Loucy (cell line): ENCODE data around the gene VWC2L.

Experiments used
- H2AFZ ChIP-seq: fragments of 200-600 bp; sonication (generic); 2 replicates; pipeline ENCODE4 v1.6.0; 2016; ENCODE audit warnings: antibody characterized with exemption, mild to moderate bottlenecking, low read length, moderate library complexity
- H3F3A ChIP-seq: fragments of 200-600 bp; 2 replicates; pipeline ENCODE4 v1.6.0; 2016; ENCODE audit warnings: antibody characterized with exemption, low read depth, mild to moderate bottlenecking
- H3K27me3 ChIP-seq: fragments of 200-600 bp; sonication (generic); 2 replicates; pipeline ENCODE4 v1.6.1; 2014; ENCODE audit warnings: low read length, mild to moderate bottlenecking; ENCODE audit not compliant: insufficient read depth, poor library complexity, severe bottlenecking
- H3K36me3 ChIP-seq: fragments of 200-600 bp; sonication (generic); 2 replicates; pipeline ENCODE4 v1.6.1; 2016; ENCODE audit warnings: low read length; ENCODE audit not compliant: insufficient read depth
- H3K4me1 ChIP-seq: fragments of 200-600 bp; sonication (generic); 2 replicates; pipeline ENCODE4 v1.5.1; 2014; ENCODE audit warnings: low read length, mild to moderate bottlenecking; ENCODE audit not compliant: insufficient read depth, poor library complexity, severe bottlenecking
- H3K4me2 ChIP-seq: fragments of 200-600 bp; sonication (generic); 2 replicates; pipeline ENCODE4 v1.6.0; 2014; ENCODE audit warnings: antibody characterized with exemption, low read length, low read depth, mild to moderate bottlenecking; ENCODE audit not compliant: poor library complexity, severe bottlenecking
- H3K4me3 ChIP-seq: fragments of 200-600 bp; sonication (generic); 2 replicates; pipeline ENCODE4 v1.5.1; 2014; ENCODE audit warnings: low read length, mild to moderate bottlenecking, mixed read lengths; ENCODE audit not compliant: poor library complexity, severe bottlenecking
- H3K79me2 ChIP-seq: fragments of 200-600 bp; sonication (generic); 2 replicates; pipeline ENCODE4 v1.6.1; 2014; ENCODE audit warnings: low read length; ENCODE audit not compliant: insufficient read depth
- H3K9ac ChIP-seq: fragments of 200-600 bp; sonication (generic); 2 replicates; pipeline ENCODE4 v1.6.0; 2014; ENCODE audit warnings: mild to moderate bottlenecking, low read depth, low read length, moderate library complexity; ENCODE audit not compliant: poor library complexity, severe bottlenecking
- H3K9me2 ChIP-seq: fragments of 200-600 bp; sonication (generic); replicated peaks from 2 replicates; pipeline ENCODE4 v1.6.1; 2016; ENCODE audit warnings: low read depth, low read length, mixed read lengths
- H3K9me3 ChIP-seq: fragments of 200-600 bp; sonication (generic); 2 replicates; pipeline ENCODE4 v1.6.1; 2014; ENCODE audit warnings: mild to moderate bottlenecking, antibody characterized with exemption, low read length, low read depth; ENCODE audit not compliant: insufficient read depth
- H4K20me1 ChIP-seq: fragments of 200-600 bp; sonication (generic); 2 replicates; pipeline ENCODE4 v1.6.0; 2014; ENCODE audit warnings: antibody characterized with exemption, low read length, mild to moderate bottlenecking; ENCODE audit not compliant: insufficient read depth, poor library complexity, severe bottlenecking
- CTCF ChIP-seq: fragments of 200-600 bp; sonication (generic); conservative IDR thresholded peaks from 2 replicates; pipeline ENCODE4 v1.5.1; 2014; ENCODE audit warnings: mild to moderate bottlenecking, antibody characterized with exemption, low read length
- EZH2phosphoT487 ChIP-seq: fragments of 200-600 bp; IDR thresholded peaks from 2 replicates; pipeline ENCODE4 v1.6.1; 2018; ENCODE audit warnings: antibody characterized with exemption, mild to moderate bottlenecking, moderate library complexity, borderline replicate concordance

VWC2L gene

GRCh38 chr2:214514704-214515103, 103.8 kb downstream of the VWC2L start:
- no peaks in the 10 kb centered on the region for H3K9me2 ChIP-seq
- H4K20me1 ChIP-seq: no peaks in the 10 kb centered on the region
- H3F3A ChIP-seq: no peaks in the 10 kb centered on the region
- TF ChIP-seq CTCF (no peak), EZH2phosphoT487 (no peak)
- H3K9ac ChIP-seq: no peak overlapping the region
- no peak overlapping the region for H3K4me3 ChIP-seq
- no peaks in the 10 kb centered on the region for H3K79me2 ChIP-seq
- H3K4me1 ChIP-seq: no peaks in the 10 kb centered on the region
- H3K36me3 ChIP-seq: no peaks in the 10 kb centered on the region
- H3K27me3 ChIP-seq: no peaks in the 10 kb centered on the region
- H3K9me3 ChIP-seq: no peaks in the 10 kb centered on the region
- no peak overlapping the region for H2AFZ ChIP-seq
- no peak overlapping the region for H3K4me2 ChIP-seq

- no peak overlapping the region for H3K9ac ChIP-seq
- no peaks in the 10 kb centered on the region for H3K79me2 ChIP-seq
- no peaks in the 10 kb centered on the region for H3F3A ChIP-seq
- H2AFZ ChIP-seq: no peak overlapping the region
- H3K4me1 ChIP-seq: no peaks in the 10 kb centered on the region
- H3K27me3 ChIP-seq: no peaks in the 10 kb centered on the region
- TF ChIP-seq EZH2phosphoT487: no peak
- TF ChIP-seq CTCF: no peak
- no peaks in the 10 kb centered on the region for H3K36me3 ChIP-seq
- H3K9me3 ChIP-seq: no peaks in the 10 kb centered on the region
- H3K9me2 ChIP-seq: no peaks in the 10 kb centered on the region
- no peak overlapping the region for H3K4me2 ChIP-seq
- no peaks in the 10 kb centered on the region for H4K20me1 ChIP-seq
- no peak overlapping the region for H3K4me3 ChIP-seq
These were observed 104.3 kb downstream of the VWC2L start for GRCh38 chr2:214515111-214515510.

- Histone ChIP-seq H3K27me3 (no peaks in the 10 kb centered on the region), H3K4me3 (no peak overlapping the region), H3K4me1 (no peaks in the 10 kb centered on the region), H3K9ac (no peak overlapping the region), H4K20me1 (no peaks in the 10 kb centered on the region), H3K36me3 (no peaks in the 10 kb centered on the region), H3K4me2 (no peak overlapping the region), H3K9me3 (no peaks in the 10 kb centered on the region), H3K79me2 (no peaks in the 10 kb centered on the region), H3F3A (no peaks in the 10 kb centered on the region), H2AFZ (no peak overlapping the region), H3K9me2 (no peaks in the 10 kb centered on the region)
- TF ChIP-seq EZH2phosphoT487: no peak
- no peak for TF ChIP-seq CTCF
These were observed 108.5 kb downstream of the VWC2L start for GRCh38 chr2:214519258-214519818.
